Astrocyte (in vitro differentiated cells and primary cell): ENCODE results near the gene PRMT3.
"Not testable (repeated sequence)": the region's sequence is repeated elsewhere in the genome, so short reads cannot be mapped to it uniquely, and the experiment has no call there.

Experiments
- CTCF ChIP-seq: IDR thresholded peaks from 2 replicates; pipeline ENCODE4 v1.5.1; 2011; ENCODE audit warnings: low read depth, mild to moderate bottlenecking, inconsistent platforms, low read length, moderate library complexity; ENCODE audit not compliant: insufficient read depth
- EZH2 ChIP-seq: IDR thresholded peaks from 2 replicates; pipeline ENCODE4 v1.6.1; 2012; ENCODE audit warnings: mild to moderate bottlenecking, low read length, inconsistent platforms; ENCODE audit not compliant: insufficient read depth

- not testable (repeated sequence) for TF ChIP-seq EZH2, CTCF
Observed at GRCh38 chr11:20471929-20472328, 84.4 kb downstream of the PRMT3 start.
